Measurements from ENCODE around the gene TMEM101.
"Not testable (repeated sequence)": the region's sequence is repeated elsewhere in the genome, so short reads cannot be mapped to it uniquely, and the experiment has no call there.

The TMEM101 gene

GRCh38 chr17:43967251-43967875 lies 47.4 kb downstream of the TMEM101 start:
- in situ Hi-C loops (cut with HindIII; ENCODE audit: low pct_ligation_motif_present, low sequenced_read_pairs): no loop called here
- Histone ChIP-seq H3K36me3 (replicated peaks) (no peaks in the 10 kb centered on the region), H3K27me3 (replicated peaks) (no peaks in the 10 kb centered on the region), H3K27ac (no peak overlapping the region), H3K4me3 (ENCODE audit: low read depth, low read length) (no peak overlapping the region)
- TF ChIP-seq CTCF (IDR thresholded peaks at IDR 0.05; ENCODE audit: low read depth, low read length, missing control alignments): no peak
- no peak for DNase-seq

GRCh38 chr17:43966276-43966675 lies 48.5 kb downstream of the TMEM101 start:
- TF ChIP-seq CTCF (IDR thresholded peaks at IDR 0.05; ENCODE audit: low read depth, low read length, missing control alignments): no peak
- H3K27ac ChIP-seq: no peak overlapping the region
- in situ Hi-C loops (cut with HindIII; ENCODE audit: low pct_ligation_motif_present, low sequenced_read_pairs): no loop called here
- no peaks in the 10 kb centered on the region for H3K36me3 ChIP-seq (replicated peaks)
- no peak for DNase-seq
- no peak overlapping the region for H3K4me3 ChIP-seq (ENCODE audit: low read depth, low read length)
- H3K27me3 ChIP-seq (replicated peaks): no peaks in the 10 kb centered on the region

- in situ Hi-C loops (cut with HindIII; ENCODE audit: low pct_ligation_motif_present, low sequenced_read_pairs): no loop called here
- no peak for TF ChIP-seq CTCF (IDR thresholded peaks at IDR 0.05; ENCODE audit: low read depth, low read length, missing control alignments)
- Histone ChIP-seq H3K27me3 (replicated peaks) (no peaks in the 10 kb centered on the region), H3K27ac (no peak overlapping the region), H3K36me3 (replicated peaks) (no peaks in the 10 kb centered on the region), H3K4me3 (ENCODE audit: low read depth, low read length) (no peak overlapping the region)
- no peak for DNase-seq
Observed at GRCh38 chr17:43962479-43962878, 52.3 kb downstream of the TMEM101 start.

GRCh38 chr17:43961954-43962353 lies 52.8 kb downstream of the TMEM101 start:
- Histone ChIP-seq H3K27me3 (replicated peaks) (no peaks in the 10 kb centered on the region), H3K27ac (no peak overlapping the region), H3K36me3 (replicated peaks) (no peaks in the 10 kb centered on the region), H3K4me3 (ENCODE audit: low read depth, low read length) (no peak overlapping the region)
- in situ Hi-C loops (cut with HindIII; ENCODE audit: low pct_ligation_motif_present, low sequenced_read_pairs): no loop called here
- TF ChIP-seq CTCF (IDR thresholded peaks at IDR 0.05; ENCODE audit: low read depth, low read length, missing control alignments): no peak
- no peak for DNase-seq

- in situ Hi-C loops (cut with HindIII; ENCODE audit: low pct_ligation_motif_present, low sequenced_read_pairs); H3K36me3 ChIP-seq (replicated peaks); H3K27me3 ChIP-seq (replicated peaks); H3K27ac ChIP-seq; DNase-seq; H3K4me3 ChIP-seq (ENCODE audit: low read depth, low read length): not testable (repeated sequence)
Observed at GRCh38 chr17:43961292-43961691, 53.5 kb downstream of the TMEM101 start.
